ENCODE data around the gene FTO.

DNA sequence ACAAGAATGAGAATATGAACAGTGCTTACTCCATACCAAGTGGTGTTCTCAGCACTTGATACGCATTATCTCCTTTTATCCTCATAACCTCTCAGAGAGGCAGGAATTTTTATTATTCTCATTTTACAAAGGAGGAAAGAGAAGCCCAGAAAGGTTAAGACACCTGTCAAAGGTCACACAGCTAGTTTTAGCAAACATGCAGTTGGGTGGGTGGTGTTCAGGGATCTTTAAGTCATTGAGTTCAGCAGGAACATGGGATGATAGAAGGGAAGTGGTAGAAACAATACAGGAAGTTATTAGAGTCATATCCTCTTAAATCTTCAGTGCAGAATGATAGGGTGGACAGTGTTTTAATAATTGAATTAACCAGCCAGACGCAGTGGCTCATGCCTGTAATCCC lies 487.2 kb downstream of the FTO start:
- TF ChIP-seq, protein P1, sequence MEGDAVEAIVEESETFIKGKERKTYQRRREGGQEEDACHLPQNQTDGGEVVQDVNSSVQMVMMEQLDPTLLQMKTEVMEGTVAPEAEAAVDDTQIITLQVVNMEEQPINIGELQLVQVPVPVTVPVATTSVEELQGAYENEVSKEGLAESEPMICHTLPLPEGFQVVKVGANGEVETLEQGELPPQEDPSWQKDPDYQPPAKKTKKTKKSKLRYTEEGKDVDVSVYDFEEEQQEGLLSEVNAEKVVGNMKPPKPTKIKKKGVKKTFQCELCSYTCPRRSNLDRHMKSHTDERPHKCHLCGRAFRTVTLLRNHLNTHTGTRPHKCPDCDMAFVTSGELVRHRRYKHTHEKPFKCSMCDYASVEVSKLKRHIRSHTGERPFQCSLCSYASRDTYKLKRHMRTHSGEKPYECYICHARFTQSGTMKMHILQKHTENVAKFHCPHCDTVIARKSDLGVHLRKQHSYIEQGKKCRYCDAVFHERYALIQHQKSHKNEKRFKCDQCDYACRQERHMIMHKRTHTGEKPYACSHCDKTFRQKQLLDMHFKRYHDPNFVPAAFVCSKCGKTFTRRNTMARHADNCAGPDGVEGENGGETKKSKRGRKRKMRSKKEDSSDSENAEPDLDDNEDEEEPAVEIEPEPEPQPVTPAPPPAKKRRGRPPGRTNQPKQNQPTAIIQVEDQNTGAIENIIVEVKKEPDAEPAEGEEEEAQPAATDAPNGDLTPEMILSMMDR (IDR thresholded peaks at IDR 0.05) = no peak
- no peak for TF ChIP-seq POLR2A (IDR thresholded peaks at IDR 0.05)

All from esophagus squamous epithelium (tissue), 4 donors.